ENCODE measurements around the gene LACTB.

LACTB gene

DNA sequence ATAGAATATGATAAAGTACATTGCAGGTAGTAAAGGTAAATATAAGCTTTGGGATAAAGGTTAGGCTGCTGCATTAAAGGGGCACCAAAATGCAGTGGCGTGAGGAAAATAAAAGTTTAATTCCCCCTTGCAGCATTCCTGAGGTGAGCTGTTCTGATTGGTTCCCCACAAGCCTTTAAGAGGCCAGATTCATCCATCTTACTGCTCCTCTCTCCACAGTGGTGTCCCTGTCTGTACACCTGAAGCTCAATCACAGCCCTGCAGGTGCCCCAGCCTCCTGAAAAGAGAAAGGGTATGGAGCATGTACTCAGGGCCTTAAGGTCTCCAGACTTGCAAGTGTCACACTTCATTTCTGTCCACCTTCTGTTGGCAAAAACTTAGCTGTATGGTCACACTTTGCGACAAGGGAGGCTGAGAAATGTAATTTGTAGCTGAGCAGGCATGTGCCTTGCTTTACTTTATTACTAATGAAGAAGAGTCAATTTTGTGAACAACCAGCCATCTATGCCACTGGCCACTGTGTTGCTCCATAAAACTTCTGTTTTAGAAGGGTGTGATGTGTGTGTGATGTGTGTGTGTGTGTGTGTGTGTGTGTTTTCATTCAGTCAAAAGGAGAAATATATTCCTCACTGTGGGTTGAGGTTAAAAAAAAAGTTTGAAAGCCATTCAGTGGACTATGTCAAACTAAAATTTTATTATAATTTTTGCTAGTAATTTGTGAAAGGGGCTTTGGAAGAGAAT is 12.8 kb downstream of the LACTB start:
- FAIRE-seq, result no peak

- no peak for FAIRE-seq
These were observed 13.6 kb downstream of the LACTB start for GRCh38 chr15:63135281-63135680.

DNA sequence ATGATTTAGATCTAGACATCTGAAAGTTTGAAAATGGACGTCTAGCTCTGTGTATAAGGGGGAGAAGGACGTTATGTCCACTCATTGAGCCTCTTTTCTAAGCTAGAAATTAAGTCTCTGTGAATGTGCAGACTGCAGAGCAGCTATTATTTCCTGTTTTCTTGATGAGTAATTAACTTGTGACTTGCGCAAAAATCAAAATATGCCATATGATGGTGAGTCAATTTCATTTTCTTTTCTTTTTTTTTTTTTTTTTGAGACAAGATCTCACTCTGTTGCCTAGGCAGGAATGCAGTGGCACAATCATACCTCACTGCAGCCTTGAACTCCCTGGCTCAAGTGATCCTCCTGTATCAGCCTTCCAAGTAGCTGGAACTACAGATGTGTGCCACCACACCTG is 14.1 kb downstream of the LACTB start:
- FAIRE-seq, result no peak

GRCh38 chr15:63136742-63137141 is 15.1 kb downstream of the LACTB start:
- FAIRE-seq, result peak; percentile 23

GRCh38 chr15:63140936-63141335 is 19.3 kb downstream of the LACTB start:
- no peak for FAIRE-seq

DNA sequence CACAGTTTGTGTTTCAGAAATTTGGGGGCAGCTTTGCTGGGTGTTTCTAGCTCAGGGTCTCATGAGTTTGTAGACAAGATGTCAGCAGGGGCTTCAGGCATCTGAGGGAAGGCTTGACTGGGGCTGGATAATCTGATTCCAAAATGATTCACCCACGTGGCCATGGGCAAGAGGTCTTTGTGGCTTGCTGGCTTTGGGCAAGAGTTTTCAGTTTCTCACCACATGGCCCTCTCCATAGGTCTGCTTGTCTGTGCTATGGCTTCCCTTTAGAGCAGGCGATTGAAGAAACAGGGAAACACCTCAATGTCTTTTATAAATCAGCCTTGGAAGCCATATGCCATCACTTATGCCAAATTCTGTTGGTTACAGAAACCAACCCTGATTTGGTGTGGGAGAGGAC is 23.8 kb downstream of the LACTB start:
- no peak for FAIRE-seq

DNA sequence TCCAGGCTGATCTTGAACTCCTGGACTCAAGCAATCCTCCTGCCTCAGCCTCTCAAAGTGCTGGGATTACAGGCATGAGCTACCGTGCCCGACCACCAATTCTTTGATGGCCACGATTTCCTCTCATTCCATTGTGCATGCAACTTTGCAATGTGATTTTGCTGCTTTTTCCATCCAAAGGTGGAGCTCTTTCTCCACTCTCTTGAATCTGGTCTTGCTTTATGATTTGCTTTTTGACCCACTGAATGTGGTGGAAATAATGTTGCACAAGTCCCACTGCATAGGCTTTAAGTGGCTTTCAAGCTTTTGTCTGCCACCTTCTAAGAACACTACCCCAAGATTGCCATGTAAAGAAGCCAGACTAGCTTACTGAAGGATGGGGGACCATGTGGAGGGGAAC is 25.0 kb downstream of the LACTB start:
- no peak for FAIRE-seq

GRCh38 chr15:63151665-63152064 is 30.0 kb downstream of the LACTB start:
- no peak for FAIRE-seq

DNA sequence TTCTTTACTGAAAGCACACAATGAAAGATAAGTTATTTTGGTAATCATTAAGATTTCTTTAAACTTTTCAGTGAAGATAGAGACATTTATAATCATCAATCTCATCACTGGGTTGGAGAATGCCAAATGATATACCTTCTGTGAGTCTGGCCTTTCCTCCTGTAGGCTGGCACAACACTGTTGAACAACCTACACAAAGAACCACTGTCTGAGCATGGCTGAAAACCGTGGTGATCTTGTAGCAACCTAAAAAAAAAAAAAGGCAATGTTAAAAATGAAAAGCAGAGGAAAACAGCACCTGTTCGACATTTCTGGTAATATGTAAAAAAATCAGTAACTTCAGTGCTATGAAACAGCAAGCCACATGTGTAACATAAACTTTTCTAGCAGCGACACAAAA is 33.8 kb downstream of the LACTB start:
- no peak for FAIRE-seq

DNA sequence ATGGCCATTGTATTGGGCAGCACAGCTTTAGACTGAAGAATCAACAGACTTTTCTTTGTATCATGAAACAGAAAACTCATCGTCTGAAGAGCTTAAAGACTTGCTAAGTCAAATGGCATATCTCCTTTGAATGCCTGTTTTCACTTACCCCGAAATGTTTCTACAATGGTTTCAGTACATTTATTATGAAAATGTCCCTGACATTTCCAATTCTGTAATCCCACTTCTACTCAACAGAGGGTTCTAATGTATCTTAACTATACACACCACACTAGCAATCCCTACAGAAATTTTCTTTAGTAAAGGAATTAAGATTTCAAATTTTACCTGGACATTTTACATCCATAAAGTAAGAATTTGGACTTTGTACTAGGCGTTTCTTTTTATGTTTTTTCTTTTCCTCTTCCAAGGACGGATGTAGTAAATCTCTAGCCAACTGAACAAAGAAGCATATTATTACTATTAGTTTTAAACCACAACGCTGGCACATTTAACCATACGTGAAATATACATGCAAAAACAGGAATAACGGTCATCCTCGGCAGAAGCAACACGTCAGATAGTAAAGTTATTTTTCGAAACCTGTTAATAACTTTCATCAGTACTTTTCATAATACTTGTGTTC is 34.5 kb downstream of the LACTB start:
- peak; percentile 73 for FAIRE-seq

DNA sequence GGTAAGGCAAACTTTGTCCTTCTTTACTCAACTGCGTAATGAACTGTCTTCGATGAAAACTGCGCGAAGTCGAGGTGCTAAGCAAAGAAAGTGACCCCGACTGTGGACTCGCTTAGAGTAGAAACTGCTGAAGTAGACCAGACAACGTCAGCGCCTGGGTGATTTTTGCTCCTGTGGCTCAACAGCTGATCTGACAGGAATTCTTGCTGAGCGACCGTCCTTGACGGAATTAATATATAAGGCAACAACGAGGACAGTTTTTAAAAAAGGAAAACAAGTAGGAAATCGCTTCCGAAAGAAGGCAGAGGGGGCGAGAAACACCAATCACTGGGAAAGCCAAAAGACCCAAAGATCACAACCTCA is 35.1 kb downstream of the LACTB start:
- FAIRE-seq, result no peak

DNA sequence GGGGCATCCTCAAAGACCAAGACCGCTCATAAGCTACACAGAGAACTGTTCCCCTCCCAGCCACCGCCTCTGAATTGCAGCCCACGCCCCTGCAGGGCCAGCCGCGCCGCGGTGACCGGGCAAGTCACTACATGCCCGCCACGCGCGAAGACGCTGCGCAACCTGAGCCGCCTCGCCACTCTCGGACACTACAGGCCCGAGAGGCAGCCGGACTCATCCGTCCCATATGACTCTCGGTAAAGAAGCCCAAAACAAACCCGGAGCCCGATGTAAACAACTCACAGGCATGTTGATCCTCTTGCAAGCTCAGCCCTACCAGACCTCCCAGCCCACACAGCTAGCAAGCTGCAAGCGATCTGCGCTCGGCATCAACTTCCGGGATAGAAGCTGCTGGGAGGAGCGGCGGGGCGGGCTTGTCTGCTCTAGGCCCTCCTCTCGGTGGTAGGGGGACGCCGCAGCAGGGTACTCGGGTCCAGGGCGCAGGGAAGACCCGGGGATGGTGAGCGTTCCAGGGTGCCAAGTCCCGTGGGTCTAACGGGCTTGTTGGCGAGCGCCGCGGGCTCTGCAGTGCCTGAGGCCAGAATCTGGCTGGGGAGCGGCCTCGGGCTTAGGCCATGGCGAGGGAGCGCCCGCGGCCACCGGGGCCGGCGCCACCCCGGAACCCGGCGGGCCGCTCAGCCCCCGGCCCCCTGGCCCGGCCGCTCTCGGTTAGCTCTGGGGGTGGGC is 35.6 kb downstream of the LACTB start, which contains the start of gene RPS27L:
TSS of gene RPS27L (minus strand) at position 360 of the 726 bp plus-strand sequence. CDS start at position 288, 72 bp downstream.
- peak; percentile 71 for FAIRE-seq

- FAIRE-seq, result no peak
These were observed 36.3 kb downstream of the LACTB start for GRCh38 chr15:63157891-63158431.

GRCh38 chr15:63160638-63161037 is 39.0 kb downstream of the LACTB start:
- no peak for FAIRE-seq

DNA sequence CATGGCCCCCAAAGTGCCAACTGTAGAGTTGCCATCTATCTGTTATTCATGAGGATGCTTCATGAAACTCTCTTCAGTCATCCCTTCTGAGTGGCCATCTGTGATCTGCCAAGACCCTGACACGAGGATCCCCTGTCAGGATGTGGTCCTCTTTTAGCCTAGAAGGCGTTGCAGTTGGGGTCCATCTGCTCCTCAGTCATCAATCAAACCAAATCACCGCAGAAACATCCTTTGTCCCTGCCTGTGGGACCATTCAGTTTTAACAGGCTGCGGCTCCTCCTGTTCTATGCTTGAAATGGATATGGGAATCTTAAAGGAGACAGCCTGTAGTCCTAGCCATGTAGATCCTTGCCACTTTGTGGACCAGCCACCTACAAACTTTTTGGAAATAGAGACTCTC is 41.6 kb downstream of the LACTB start:
- no peak for FAIRE-seq

DNA sequence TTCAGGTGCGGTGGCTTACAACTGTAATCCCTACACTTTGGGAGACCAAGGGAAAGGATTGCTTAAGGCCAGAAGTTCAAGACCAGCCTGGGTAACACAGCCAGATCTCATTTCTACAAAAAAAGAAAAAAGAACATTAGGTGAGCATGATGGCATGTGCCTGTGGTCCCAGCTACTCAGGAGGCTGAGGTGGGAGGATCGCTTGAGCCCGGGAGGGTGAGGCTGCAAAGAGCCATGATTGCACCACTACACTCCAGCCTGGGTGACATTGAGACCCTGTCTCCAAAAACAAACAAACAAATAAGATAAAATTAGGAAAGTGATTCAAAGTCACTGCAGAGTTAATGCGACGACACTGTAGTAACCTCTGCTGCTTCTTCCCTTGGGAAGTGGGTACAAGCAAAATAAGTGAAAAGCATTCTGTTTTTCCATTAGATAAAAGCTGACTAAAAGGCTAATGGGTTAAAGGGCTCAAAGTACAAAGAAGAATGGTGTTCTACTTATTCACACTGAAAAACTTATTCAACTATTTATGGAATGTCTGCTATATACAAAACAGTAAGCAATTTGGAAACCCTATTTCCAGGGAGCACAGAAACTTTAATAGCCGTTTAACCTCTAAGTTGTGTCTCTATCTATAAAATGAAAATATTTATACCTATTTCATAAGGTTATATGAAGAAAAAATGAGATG is 43.7 kb downstream of the LACTB start:
- FAIRE-seq, result no peak

DNA sequence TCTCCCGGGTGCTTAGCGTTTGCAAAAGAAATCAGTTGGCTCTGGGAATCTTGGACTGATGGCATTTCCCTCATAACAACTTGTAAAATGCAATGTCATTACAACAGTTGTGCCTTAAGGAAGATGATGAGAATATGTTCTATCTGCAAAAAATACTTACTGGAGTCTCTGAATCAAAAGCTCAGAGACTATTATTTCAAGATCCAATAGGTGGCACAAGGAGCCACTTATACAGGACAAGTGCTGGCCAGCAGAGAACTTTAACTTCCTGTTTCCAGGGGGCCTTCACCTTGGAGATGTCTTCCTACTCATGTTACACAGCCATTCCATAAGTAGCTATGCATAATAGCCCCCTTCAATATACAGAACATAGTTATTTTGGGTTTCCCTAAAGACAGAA is 44.6 kb downstream of the LACTB start:
- no peak for FAIRE-seq

- FAIRE-seq, result no peak
These were observed 48.1 kb downstream of the LACTB start for GRCh38 chr15:63169788-63170187.

DNA sequence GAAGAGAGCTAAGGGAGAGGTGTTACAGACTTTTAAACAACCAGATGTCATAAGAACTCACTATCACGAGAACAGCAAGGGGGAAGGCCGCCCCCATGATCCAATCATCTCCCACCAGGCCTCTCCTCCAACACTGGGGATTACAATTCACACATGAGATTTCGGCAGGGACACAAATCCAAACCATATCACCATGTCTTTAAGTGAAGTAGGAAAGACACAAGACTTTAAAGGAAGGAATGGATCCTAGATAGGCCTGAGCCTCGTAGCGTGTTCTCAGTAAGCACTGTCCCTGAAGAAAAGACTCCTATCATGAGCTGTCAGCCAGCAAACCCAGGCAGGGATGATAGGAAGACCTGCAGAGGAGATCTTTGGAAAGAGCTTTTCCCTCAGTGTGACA is 50.7 kb downstream of the LACTB start:
- no peak for FAIRE-seq

- no peak for FAIRE-seq
These were observed 51.3 kb downstream of the LACTB start for GRCh38 chr15:63172851-63173451.

DNA sequence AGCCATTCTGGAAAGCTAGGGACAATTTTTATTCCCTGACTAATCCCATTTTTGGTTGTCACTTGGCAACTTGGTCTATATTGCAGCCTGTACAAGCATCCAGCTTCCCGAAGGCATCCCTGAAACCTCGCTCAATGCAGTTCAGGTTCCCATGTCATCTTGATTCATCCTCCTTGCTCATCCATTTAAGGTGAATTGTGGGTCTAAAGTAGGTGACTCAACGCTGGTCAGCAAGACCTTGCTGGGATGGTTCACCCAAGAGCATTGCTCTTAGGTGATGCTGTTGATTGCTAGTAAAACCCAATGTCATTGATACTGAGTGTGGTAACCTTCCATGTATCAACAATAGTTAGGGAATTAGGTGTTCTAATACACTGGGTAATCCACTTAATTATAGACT is 54.6 kb downstream of the LACTB start:
- FAIRE-seq, result no peak

DNA sequence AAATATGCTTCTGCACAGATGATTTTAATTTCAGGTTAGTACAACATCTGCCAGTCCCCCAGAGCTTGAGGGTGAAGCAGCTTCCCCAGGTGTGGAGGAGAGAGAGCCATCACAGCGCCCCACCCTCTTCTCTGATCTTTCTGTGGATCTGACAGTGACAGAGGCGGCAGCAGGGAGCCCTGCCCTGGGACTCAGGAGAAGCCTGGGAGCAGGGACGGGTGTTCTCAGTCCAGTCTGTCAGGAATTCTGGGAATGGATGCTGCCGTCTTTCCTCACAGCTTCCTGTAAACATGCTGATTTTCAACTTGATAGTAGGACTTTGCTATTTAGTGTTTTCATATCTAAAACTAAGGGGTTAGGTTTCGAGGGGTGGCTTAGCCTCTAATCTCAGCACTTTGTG is 56.4 kb downstream of the LACTB start:
- no peak for FAIRE-seq

- no peak for FAIRE-seq
These were observed 59.1 kb downstream of the LACTB start for GRCh38 chr15:63180746-63181145.
